ENCODE data around the gene TOX2.

Gene TOX2

DNA sequence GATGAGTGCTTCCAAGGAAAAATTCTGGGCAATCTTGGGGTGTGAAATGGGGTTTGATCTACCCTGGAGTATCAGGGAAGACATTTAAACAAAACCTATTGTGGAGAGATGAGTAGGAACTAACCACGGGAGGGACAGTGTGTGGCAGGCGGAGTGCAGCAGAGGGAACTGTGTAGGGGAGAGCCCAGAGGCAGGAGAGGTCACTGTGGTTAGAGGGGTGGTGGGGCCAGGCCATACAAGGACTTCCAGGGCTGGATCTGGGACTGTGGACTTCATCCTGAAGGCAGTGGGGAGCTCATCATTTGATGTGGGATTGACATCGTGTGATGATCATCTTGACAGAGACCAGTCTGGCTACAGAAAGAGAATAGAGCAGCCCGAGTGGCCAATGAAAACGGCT lies 89.0 kb downstream of the TOX2 start:
- no peak for DNase-seq (ENCODE audit: low read depth)
- H3K4me3 ChIP-seq (ENCODE audit: low read length) = no peak overlapping the region
- TF ChIP-seq CTCF (conservative IDR thresholded peaks at IDR 0.05; ENCODE audit: low read length) = no peak

DNA sequence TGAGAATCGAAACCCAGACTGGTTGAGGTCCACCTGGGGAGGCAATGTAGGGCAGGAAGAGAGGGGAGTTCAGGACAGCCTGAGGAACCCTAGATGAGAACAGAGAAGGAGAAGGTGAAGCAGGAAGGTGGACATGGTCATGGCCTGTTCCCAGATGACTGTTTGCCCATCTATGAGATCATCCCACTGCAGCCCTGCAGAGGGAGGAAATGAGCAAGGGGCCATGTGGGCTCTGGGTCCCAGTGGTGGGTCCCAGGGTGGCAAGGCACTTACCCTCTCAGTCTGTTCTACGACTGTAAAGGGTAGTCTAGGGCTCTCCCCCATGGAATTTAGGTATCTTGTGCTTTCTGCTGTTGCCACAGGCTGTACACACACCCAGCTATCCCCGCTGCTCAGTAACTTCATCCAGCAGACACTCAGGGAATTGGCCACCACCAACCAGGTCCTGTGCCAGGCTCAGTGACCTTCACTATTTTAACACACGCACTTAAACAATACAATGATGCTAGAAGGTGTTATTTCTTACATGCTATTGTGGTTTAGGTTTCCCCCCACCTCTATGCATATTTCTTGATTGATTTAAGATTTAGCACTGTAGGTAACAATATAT lies 89.8 kb downstream of the TOX2 start:
- no peak overlapping the region for H3K4me3 ChIP-seq (ENCODE audit: low read length)
- DNase-seq (ENCODE audit: low read depth) = no peak
- TF ChIP-seq CTCF (conservative IDR thresholded peaks at IDR 0.05; ENCODE audit: low read length) = no peak

- no peak for DNase-seq (ENCODE audit: low read depth)
- H3K4me3 ChIP-seq (ENCODE audit: low read length) = no peak overlapping the region
- TF ChIP-seq CTCF (conservative IDR thresholded peaks at IDR 0.05; ENCODE audit: low read length) = no peak
These were observed 91.0 kb downstream of the TOX2 start for GRCh38 chr20:44005661-44006060.

- no peak overlapping the region for H3K4me3 ChIP-seq (ENCODE audit: low read length)
- no peak for DNase-seq (ENCODE audit: low read depth)
- TF ChIP-seq CTCF (conservative IDR thresholded peaks at IDR 0.05; ENCODE audit: low read length) = no peak
These were observed 91.5 kb downstream of the TOX2 start for GRCh38 chr20:44006126-44006525.

GRCh38 chr20:44006578-44006977 lies 91.9 kb downstream of the TOX2 start:
- no peak for DNase-seq (ENCODE audit: low read depth)
- no peak for TF ChIP-seq CTCF (conservative IDR thresholded peaks at IDR 0.05; ENCODE audit: low read length)
- H3K4me3 ChIP-seq (ENCODE audit: low read length) = no peak overlapping the region

- H3K4me3 ChIP-seq (ENCODE audit: low read length) = no peak overlapping the region
- DNase-seq (ENCODE audit: low read depth) = no peak
- TF ChIP-seq CTCF (conservative IDR thresholded peaks at IDR 0.05; ENCODE audit: low read length) = no peak
These were observed 94.4 kb downstream of the TOX2 start for GRCh38 chr20:44008806-44009678.

DNA sequence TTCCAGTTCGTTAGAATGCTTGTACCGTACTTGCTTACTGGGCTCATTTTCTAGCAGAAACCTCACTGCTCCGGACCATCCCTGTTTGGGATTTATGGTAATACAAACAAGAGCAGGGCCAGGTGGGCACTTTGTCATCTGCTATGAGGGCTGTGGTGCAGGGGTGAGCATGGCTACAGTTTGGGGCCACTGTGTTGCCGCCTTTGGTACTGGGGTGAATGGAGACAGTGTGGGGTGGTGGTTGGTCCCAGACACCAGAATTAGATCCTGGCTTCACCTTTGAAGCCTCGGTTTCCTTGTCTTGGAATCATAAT lies 95.0 kb downstream of the TOX2 start:
- DNase-seq (ENCODE audit: low read depth) = no peak
- no peak for TF ChIP-seq CTCF (conservative IDR thresholded peaks at IDR 0.05; ENCODE audit: low read length)
- H3K4me3 ChIP-seq (ENCODE audit: low read length) = no peak overlapping the region

All from AG10803 (cell line).